ENCODE results near the gene SLC25A42. TPM values are rescaled to one million over a fixed set of nuclear protein-coding genes. Genes with fewer than 3 reads are reported as not detected.

The SLC25A42 gene
- total and polyA plus RNA-seq, 2 of the 13 experiments (the other 11 are each of a cell fraction or from before 2014, with no cell fraction given) = 12.8 to 18.3 TPM

DNA sequence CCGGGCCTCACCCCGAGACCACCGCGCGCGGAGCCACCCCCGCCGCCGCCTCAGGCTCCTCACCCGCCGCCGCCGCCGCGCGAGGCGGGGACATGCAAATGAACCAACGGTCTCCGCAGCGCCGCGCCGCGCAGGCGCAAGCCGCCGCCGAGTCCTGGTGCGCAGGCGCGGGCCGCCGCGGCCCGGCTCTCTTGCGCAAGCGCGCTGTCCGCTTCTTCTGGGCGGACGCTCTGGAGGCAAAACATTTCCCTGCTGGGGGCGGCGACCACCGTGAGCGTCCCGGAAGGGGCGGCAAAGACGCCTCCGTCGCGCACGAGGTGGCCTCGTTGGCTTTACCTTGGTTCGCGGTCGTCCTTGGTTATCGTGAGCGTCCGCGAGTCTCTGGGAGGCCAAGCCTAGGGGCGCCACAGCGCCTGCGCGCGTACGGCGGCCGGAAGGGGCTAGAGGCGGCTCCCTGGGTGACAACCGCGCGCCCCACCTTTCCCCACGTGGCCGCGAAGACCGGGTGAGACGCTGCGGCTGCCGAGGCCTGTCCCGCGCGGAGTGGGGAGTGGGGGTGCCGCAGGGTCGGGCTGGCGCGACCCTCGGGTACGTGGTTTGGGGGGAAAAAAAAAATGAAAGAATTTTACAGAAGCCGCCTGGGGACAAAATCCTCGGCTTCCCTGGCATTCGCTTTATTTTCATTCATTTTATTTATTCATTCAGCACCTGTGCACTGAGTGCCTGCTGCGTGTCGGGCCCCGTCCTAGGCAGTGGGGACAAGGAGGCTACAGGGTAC lies 30.2 kb upstream of the SLC25A42 start, which contains the start of the genes ARMC6 and SUGP2 (continued):
- peak; percentile 78; the same call in 1 of the 2 replicates for TF ChIP-seq FLYWCH1 (CRISPR knock-in tag; IDR thresholded peaks at IDR 0.05)
- no peak for TF ChIP-seq FOXK2 (IDR thresholded peaks at IDR 0.05)
- TF ChIP-seq MYC (CRISPR knock-in tag; IDR thresholded peaks at IDR 0.05; ENCODE audit: borderline replicate concordance) = peak; percentile 96
- TF ChIP-seq ZNF552 (CRISPR knock-in tag; IDR thresholded peaks at IDR 0.05; ENCODE audit: borderline replicate concordance) = peak; percentile 90; the same call in 1 of the 2 replicates
- peak; percentile 88; the same call in 1 of the 2 replicates for TF ChIP-seq ZNF589 (CRISPR knock-in tag; conservative IDR thresholded peaks at IDR 0.05)
- no peak for TF ChIP-seq RCOR2 (CRISPR knock-in tag; IDR thresholded peaks at IDR 0.05)
- peak; percentile 85 for TF ChIP-seq KMT2B (CRISPR knock-in tag; IDR thresholded peaks at IDR 0.05)
- TF ChIP-seq, protein P1, sequence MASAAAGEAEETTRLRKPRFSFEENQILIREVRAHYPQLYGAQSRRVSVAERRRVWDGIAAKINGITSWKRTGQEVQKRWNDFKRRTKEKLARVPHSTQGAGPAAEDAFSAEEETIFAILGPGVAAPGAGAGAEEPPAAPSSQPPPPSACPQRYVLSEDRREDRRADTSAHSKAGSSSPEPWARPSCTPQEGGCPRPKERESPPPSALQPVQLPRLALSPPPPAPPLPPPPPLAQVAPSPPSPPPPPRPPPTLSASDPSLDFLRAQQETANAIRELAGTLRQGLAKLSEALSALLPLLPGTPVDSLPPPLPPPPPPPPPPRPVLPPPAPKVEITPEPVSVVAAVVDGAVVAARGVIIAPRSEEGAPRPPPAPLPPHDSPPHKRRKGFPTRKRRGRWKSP (CRISPR knock-in tag; IDR thresholded peaks at IDR 0.05) = peak; percentile 91
- TF ChIP-seq ZNF549 (CRISPR knock-in tag; IDR thresholded peaks at IDR 0.05) = no peak
- TF ChIP-seq KLF11 (CRISPR knock-in tag; IDR thresholded peaks at IDR 0.05) = peak; percentile 95
- peak; percentile 94 for TF ChIP-seq CCDC6 (CRISPR knock-in tag; IDR thresholded peaks at IDR 0.05)
- peak; percentile 69 for TF ChIP-seq PTBP1 (IDR thresholded peaks at IDR 0.05; ENCODE audit: low read depth, low read length, poor library complexity, severe bottlenecking)
- TF ChIP-seq BRD4 (CRISPR knock-in tag; IDR thresholded peaks at IDR 0.05) = peak; percentile 49; the same call in 1 of the 2 replicates
- peak; percentile 42 for TF ChIP-seq POLR2AphosphoS5 (IDR thresholded peaks at IDR 0.05; ENCODE audit: low read depth, low read length)
- peak; percentile 93; the same call in 1 of the 2 replicates for TF ChIP-seq ZNF562 (CRISPR knock-in tag; IDR thresholded peaks at IDR 0.05; ENCODE audit: borderline replicate concordance)
- TF ChIP-seq, protein P2, sequence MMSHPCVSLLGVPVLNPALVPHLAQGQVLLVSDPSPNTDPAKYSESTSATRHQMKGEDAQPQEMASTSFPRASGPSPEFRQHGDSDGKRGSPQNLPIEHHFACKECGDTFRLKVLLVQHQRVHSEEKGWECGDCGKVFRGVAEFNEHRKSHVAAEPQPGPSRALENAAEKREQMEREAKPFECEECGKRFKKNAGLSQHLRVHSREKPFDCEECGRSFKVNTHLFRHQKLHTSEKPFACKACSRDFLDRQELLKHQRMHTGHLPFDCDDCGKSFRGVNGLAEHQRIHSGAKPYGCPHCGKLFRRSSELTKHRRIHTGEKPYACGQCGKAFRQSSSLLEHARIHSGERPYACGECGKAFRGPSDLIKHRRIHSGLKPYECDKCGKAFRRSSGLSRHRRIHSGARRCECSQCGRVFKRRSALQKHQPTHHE (CRISPR knock-in tag; IDR thresholded peaks at IDR 0.05; ENCODE audit: borderline replicate concordance) = peak; percentile 80
- no peak for TF ChIP-seq GTF3A (CRISPR knock-in tag; conservative IDR thresholded peaks at IDR 0.05)
- TF ChIP-seq, protein P3, sequence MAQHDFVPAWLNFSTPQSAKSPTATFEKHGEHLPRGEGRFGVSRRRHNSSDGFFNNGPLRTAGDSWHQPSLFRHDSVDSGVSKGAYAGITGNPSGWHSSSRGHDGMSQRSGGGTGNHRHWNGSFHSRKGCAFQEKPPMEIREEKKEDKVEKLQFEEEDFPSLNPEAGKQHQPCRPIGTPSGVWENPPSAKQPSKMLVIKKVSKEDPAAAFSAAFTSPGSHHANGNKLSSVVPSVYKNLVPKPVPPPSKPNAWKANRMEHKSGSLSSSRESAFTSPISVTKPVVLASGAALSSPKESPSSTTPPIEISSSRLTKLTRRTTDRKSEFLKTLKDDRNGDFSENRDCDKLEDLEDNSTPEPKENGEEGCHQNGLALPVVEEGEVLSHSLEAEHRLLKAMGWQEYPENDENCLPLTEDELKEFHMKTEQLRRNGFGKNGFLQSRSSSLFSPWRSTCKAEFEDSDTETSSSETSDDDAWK (CRISPR knock-in tag; IDR thresholded peaks at IDR 0.05) = no peak
- TF ChIP-seq ARNT2 (CRISPR knock-in tag; IDR thresholded peaks at IDR 0.05; ENCODE audit: low read depth) = peak; percentile 94
- TF ChIP-seq, protein P4, sequence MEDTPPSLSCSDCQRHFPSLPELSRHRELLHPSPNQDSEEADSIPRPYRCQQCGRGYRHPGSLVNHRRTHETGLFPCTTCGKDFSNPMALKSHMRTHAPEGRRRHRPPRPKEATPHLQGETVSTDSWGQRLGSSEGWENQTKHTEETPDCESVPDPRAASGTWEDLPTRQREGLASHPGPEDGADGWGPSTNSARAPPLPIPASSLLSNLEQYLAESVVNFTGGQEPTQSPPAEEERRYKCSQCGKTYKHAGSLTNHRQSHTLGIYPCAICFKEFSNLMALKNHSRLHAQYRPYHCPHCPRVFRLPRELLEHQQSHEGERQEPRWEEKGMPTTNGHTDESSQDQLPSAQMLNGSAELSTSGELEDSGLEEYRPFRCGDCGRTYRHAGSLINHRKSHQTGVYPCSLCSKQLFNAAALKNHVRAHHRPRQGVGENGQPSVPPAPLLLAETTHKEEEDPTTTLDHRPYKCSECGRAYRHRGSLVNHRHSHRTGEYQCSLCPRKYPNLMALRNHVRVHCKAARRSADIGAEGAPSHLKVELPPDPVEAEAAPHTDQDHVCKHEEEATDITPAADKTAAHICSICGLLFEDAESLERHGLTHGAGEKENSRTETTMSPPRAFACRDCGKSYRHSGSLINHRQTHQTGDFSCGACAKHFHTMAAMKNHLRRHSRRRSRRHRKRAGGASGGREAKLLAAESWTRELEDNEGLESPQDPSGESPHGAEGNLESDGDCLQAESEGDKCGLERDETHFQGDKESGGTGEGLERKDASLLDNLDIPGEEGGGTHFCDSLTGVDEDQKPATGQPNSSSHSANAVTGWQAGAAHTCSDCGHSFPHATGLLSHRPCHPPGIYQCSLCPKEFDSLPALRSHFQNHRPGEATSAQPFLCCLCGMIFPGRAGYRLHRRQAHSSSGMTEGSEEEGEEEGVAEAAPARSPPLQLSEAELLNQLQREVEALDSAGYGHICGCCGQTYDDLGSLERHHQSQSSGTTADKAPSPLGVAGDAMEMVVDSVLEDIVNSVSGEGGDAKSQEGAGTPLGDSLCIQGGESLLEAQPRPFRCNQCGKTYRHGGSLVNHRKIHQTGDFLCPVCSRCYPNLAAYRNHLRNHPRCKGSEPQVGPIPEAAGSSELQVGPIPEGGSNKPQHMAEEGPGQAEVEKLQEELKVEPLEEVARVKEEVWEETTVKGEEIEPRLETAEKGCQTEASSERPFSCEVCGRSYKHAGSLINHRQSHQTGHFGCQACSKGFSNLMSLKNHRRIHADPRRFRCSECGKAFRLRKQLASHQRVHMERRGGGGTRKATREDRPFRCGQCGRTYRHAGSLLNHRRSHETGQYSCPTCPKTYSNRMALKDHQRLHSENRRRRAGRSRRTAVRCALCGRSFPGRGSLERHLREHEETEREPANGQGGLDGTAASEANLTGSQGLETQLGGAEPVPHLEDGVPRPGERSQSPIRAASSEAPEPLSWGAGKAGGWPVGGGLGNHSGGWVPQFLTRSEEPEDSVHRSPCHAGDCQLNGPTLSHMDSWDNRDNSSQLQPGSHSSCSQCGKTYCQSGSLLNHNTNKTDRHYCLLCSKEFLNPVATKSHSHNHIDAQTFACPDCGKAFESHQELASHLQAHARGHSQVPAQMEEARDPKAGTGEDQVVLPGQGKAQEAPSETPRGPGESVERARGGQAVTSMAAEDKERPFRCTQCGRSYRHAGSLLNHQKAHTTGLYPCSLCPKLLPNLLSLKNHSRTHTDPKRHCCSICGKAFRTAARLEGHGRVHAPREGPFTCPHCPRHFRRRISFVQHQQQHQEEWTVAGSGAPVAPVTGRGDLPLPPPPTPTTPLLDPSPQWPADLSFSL (CRISPR knock-in tag; IDR thresholded peaks at IDR 0.05) = no peak

Data from HepG2 (cell line).